ENCODE measurements around the gene CRYBA4.

CRYBA4 gene

DNA sequence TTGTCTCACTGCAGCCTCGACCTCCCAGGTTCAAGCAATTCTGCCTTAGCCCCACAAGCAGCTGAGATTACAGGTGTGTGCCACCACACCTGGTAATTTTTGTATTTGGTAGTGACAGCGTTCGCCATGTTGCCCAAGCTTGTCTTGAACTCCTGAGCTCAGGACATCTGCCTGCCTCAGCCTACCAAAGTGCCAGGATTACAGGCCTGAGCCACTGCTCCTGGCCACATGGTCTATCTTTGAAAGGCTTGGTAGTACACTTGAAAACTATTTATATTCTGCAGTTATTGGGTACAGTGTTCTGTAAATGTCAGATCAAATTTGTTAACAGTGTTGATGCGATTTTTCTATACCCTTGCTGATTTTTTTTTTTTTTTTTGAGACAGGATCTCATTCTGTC is 9.5 kb downstream of the CRYBA4 start:
- no peak for DNase-seq

DNA sequence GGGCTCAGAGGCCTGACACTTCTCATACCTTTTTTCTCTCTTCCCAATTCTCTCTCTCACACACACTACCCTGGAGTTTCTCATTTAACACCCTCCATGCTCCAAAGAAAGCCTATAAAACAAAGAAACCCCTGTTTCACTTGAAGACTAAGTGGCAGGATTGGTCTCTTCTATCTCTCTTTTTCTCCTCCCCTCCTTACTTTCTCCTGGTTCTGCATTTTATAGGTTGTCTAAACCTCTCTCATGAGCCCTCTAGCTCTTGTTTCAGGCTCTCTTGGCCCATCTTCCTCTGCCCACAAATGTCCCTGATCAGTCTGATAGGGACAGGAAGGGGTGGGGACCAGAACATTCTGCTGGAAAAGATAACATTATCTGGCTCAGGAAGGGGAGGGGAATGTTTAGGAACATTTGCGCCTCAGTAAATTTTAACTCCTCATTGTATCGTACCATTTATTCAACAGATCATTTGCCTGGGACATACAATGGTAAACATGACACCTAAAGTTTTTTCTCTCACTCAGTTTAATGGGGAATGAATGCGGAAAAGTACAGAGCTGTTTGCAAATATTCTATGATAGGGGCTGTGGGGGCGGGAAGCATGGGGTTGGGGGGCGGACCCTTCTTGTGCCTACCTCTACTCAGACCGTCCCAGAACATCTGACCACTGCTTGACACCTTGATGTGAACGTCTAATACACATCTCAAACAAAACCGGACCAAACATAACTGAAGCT is 10.8 kb downstream of the CRYBA4 start:
- no peak for DNase-seq

DNA sequence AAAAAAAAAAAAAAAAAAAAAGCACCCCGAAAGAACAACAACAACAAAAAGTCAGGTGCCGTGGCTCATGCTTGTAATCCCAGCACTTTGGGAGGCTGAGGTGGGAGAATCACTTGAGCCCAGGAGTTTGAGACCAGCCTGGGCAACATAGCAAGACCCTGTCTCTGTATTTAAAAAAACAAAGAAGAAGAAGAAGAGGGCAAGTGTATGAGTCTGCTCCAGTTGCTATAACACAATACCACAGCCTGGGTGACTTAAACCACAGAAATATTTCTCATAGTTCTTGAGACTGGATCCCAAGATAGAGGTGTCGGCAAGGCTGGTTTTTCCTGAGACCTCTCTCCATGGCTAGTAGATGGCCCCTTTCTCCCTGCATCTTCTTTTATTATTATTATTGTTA is 12.4 kb downstream of the CRYBA4 start:
- no peak for DNase-seq

DNA sequence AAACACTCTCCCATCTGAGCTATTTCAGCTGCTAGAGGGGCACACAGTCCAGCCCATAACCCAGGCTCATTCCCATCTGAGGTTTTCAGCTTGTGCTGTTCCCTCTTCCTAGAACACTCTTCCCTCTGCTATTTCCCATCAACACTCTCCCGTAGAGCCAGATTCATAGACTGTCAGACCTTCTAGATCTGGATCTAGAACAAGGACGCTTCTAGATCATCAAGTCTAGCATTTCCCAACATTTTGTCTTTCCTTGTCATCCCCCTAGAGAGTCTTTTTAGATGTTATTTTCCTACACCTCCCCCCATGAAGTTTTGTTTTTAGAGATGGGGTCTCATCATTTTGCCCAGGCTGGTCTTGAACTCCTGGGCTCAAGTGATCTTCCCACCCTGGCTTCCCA is 13.4 kb downstream of the CRYBA4 start:
- no peak for DNase-seq

DNA sequence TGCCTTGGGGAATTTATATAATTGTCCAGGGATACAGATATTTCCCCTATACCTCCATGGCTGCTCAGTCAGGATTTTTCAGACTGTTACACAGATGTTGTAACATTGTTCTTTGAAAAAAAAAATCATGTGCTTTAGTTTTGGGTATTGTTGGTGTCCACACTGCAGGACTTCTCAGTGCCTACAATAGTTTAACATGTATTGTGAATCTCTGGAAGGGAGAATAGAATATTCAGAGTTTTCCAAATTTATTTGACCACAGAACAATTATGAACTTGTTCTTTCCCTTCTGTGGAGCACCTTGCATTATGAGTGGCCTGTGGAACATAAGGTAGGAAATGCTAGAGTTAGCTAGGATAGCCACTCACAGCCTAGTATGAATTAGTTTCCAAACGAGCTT is 14.5 kb downstream of the CRYBA4 start:
- DNase-seq: no peak

DNA sequence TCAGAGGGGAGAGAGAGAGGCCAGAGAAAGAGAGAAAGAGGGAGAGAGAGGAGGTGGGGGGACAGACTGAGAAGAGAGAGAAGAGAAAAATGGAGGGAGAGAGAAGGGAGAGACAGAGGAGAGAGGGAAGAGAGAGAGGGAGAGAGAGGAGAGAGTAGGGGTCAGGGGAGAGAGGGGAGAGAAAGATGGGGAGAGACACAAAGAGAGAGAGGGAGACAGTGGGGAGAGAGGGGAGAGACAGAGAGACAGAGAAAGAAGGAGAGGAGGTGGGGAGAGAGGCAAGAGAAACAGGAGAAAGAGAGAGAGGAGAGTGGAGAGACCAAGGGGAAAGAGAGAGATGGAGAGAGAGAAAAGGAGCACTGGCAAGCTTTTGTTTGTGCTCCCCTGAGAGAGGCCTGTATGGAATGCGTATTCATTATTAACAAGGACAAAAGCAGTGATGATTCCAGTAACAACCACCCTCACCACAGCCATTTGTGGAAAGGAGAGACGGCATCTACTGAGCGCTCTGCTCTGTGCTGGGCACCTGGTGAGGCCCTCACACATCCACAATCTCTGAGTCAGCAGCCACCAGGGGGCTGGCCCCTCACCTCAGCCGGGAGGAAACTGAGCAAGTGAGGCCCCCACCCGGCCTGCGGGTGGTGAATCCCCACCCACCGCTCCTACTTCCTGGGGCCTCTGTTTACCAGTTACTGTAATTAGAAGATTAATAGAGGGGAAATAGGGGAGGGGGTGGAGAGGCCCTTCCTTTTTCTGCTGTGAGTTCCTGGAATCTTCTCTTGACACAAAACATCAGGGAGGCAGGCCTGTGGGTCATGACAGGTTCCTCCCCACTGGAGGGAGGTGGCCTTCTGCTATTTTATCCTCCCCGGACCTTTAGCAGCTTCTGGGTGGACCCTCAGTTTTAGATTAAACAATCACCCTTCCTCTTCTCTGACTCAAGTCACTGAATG is 21.0 kb downstream of the CRYBA4 start:
- DNase-seq: peak; percentile 78

DNA sequence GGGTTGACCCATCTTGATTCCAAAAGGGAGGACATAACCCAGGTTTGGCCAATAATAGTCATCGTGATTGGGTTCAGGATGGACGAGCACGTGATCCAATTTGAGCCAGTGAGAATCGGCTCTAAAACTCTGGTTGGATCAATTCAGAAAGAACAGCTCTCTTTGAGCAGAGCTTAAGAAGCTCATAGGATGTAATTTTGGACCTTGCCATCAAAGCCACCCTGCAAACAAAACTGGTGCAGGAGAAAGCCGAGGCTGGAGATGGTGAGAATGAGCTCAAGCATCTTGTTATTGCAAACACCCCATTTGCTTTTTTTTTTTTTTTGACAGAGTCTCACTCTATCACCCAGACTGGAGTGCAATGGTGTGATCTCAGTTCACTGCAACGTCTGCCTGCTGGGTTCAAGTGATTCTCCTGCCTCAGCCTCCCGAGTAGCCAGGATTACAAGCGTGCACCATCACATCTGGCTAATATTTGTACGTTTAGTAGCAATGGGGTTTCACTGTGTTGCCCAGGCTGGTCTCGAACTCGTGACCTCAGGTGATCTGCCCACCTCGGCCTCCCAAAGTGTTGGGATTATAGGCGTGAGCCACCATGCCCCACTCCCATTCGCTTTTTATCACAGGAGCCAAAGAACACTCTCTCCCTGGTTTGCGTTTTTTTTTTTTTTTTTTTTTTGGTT is 21.8 kb downstream of the CRYBA4 start:
- DNase-seq: no peak

DNA sequence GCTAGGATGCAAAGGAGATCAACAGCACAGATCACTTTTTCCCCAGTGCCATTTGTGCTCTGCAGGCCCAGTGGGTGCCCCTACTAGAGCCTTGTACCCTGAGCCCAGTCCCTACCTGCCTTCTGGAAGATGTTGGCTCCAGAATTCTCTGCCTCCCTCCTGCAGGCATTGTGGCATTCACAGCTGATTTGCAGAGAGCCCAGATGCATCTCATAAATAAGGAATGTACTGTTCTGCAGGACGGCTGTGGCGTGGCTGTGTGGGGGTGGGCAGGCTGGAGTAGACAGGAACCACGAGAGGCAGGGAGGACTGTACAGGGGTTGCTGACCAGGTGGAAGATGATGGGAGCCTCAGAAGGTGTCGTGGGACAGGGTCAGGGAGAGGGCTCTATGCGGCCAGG is 24.4 kb downstream of the CRYBA4 start:
- DNase-seq: no peak

DNA sequence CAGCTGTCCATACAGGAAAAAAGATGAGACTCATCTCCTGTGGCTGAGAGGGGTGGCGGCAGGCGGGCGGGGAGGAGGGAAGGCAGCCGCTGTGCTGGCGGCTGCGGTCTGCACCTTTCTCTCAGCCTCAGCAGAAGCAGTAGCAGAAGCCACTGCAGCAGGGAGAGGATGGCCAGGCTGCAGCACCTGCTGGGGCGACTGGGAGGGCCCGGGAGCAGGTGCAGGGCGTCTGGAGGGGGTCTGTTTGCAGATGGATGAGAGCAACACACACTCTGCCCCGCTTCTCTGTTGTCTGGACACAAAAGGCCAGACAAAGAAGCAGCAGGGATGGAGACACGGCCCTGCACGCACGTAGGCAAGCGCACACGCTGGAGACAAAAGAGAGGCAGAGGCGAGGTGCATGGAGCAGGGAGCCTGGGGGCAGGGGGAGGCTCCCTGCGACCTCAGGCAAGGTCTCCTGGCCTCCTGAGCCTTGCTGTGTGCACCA is 26.3 kb downstream of the CRYBA4 start:
- peak; percentile 58 for DNase-seq

DNA sequence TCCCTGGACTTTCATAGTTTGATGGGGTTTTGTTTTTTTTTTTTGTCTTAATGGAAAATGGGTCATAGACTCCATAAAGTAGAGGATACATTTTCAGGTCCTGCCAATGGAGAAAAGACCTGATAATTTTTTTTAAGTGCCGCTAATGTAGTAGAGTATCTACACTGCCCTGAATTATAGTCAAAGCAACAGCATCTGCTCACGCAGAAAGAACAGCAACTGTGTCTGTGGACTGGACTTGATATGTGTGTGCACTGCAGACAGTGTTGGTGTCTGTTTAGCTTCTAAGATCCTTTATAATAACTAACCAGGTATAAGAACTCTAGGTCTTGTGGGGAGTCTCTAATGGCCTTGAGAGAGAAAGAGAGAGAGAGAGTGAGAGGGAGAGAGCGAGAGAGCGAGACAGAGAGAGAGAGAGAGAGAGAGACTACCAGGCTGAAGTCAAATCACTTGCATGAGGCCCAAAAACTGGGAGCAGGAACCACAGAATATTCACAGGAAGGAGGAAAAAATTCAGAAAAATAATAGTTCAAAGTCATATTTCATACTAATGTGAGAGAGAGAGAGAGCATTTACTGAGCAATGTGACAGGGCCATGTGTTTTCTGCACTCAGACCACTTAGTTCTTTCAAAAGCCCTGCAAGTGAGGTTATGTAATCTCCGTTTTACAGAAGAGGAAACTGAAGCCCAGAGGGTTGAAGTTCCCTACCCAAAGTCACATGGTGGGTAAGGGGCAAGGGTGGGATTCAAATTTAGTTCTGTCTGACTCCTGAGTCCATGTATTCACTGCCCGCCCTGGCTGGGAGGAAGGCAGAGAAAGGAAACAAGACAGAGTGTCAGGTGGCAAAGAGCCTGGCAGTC is 27.0 kb downstream of the CRYBA4 start:
- DNase-seq: no peak

DNA sequence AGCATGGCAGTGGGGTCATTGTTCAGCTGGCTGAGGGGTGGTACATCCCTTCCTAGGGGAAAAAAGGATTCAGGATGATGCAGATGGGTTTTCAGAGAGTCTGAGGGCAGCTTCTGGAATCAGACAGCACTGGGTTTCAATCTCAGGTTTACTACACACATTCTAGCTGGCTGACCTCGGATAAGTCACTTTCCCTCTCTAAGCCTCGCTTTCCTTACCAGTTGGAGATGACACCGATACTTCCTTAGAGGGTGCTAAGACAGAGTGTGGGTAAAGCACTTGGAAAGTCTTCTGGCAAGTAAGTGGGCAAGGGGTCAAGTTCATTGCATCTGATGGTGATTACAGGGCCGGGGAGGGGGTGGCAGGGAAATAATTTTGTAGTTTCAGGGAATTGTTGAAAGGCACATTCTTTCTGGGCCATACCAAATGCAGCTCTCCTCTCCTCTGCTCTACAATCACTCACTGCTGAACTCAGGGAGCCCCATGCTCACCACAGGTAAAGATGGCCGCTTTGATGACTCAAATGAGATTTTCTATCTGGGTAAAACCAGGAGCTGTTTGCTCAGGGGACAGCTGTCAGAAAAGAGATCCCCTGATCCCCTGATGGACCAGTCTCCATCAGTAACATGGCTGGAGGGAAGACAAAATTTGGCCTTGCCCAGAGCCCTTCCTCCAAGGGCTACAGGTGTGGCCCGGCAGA is 29.1 kb downstream of the CRYBA4 start:
- DNase-seq: no peak

DNA sequence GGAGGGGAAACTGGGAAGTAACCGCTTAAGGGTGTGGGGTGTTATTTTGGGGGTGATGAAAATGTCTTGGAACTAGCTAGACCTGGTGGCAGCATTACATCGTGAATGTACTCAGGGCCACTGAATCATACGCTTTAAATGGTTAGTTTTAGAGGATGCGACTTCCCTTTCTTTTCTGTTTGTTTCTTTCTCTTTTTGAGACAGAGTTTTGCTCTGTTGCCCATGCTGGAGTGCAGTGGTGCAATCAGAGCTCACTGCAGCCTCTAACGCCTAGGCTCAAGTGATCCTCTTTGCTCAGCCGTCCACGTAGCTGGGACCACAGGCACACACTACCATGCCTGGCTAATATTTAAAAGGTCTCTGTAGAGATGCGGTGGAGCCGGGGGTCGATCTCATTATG is 30.1 kb downstream of the CRYBA4 start:
- DNase-seq: no peak

DNA sequence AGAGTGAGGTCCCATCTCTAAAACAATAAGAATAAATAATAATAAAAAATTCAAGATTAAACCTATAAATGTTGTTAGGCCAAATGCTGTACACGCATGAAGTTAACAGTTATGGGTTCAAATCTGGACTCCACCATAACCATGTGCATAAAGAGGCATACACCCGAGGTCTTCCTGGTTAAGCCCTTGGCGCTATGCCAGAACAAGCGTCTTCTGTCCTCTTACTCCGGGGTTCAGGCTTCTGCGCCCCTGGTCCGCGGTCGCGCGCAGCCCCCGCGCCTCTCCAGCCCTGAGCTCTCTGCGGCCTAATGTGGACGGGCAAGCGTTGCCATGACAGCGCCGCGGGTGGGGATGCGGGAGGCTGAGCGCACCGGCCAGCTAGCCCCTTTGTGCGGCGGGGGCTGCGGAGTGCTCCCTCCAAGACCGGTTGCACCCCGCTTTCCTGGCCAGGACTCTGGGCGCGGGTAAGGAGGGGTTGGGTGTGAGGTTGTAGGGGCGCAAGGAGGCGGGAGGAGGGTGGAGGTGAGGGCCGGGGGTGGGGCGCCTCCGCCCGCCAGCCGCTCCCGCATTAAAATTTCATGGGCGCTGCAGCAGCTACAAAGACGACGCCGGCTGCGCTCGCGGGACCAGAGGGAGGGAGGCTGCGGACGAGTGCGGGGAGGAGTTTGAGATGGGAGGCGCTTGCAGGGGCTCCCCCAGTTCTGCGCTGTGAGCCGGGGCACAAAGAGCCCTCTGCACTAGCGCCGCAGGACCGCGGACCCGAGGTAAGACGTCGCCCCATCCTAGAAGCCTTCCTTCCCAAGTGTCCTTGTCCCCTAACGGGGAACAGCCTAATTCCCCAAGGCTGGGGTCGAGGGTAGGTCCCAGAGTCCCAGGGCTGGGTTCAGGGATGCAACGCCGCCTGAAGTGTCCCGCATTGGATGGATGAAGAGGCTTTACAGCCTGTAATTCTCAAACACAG is 35.4 kb downstream of the CRYBA4 start, which contains the start of gene MIAT:
TSS of gene MIAT (plus strand) at position 698 of the 961 bp plus-strand sequence.
- DNase-seq: peak; percentile 71

DNA sequence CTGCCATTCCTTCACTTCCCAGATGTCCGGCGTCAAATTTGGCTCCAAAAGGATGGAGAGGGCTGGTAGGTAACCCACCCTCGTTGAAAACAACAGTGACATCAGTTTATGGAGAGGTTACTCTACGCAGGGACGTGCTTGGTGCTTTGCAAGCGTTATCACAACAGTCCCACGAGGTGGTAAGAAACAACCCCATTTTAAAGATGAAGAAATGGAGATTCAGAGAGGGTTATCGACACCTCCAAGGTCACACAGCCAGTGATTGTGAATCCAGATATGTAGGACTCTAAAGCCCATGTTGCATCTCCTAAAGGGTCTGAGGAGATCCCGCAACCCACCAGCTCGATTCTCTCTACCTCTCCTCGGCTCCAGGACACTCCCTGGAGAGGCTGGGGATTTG is 36.4 kb downstream of the CRYBA4 start:
- DNase-seq: no peak

DNA sequence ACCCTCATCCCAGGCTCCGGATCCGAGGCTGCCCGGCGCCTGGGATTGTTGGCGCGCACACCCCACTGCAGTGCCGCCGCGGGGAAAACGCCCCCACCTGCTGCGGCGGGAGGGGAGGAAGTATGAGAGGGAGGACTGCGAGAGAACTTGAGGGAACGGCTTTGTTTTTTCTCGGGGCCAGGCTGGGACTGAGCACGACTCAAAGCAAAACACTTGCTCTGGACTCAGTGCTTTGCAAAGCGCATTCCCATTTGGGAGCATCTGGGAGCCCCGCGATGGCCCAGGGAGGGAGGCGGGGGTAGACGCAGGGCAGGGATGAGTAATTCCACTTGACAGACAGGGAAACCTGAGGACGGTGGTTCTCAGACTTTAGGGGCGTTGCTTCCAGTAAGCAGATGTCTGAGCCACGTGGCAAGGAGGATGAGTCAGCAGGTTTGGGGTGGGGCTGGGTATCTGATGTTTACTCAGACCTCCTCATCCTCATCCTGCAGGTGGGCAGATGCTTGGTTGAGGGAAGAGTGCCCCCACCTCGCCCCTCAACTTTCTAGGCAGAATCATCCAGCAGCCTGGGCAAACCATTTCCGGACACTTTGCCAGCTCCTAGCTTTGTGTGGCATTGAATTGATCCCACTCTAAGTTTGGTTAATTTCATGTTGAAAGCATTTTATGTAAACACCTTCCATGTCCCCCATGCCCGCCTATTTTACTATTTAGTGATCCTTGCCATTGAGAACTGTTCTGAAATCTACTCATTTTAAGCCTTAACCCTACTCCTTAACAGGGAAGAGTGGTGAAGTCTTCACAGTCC is 37.1 kb downstream of the CRYBA4 start:
- DNase-seq: peak; percentile 73

DNA sequence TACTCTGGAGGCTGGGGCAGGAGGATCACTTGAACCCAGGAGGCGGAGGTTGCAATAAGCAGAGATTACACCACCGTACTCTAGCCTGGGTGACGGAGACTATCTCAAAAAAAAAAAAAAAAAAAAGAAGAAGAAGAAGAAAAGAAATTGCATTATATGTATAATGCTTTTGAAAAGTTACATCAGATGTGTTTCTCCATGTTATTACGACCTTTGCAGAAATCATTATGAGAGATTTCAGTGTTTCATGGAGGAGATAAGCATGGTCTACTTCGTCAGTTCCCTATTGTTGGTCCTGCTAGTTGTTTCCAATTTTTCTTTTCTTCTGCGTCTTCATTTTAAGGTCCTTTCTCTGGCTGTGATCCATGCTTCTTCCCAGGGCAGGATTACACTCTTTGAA is 38.6 kb downstream of the CRYBA4 start:
- no peak for DNase-seq

DNA sequence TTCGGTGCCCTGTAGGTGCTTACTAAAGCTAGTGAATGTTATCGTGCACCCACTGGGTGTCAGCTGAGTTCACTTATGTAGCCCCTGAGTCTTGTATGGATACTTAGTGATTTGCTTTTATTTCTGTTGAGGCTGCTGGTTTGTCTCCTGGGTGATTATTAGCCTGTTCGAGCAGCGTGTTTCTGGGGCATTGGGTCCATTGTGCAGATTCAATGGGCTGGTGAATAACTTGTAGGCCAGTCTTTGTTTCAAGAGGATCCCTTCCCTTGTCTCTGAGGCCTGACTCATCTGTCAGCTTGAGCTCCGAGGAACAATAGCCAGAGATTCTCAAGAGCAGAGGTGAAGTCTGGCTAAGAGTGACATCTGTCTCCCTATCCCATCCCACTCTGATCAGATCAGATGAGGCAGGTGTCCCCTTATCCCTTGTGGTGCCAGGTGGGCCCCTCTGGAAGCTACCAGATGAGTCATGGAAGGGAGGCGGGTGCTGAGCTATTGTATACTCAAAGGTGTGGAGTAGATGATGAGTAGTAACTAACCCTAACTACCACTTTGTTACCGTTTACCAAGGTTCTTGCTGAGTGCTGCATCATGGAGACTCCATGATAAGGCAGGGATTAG is 39.3 kb downstream of the CRYBA4 start:
- no peak for DNase-seq

DNA sequence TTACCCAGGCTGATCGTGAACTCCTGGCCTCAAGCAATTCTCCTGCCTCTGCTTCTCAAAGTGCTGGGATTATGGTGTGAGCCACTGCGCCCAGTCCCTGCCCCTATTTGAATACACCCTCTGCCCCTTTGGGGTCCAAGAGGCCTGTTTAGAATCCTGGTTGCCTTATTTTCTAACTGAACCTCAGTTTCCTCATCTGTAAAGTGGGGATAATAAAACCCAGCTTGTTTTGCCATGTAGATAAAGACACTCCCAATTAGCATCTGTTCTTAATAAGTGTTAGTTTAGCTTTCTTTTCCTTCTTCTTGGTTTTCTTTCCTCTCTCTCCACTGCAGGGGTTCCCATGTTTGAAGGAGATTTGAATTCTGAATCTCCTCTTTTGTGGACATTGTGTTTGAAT is 40.4 kb downstream of the CRYBA4 start:
- DNase-seq: no peak

DNA sequence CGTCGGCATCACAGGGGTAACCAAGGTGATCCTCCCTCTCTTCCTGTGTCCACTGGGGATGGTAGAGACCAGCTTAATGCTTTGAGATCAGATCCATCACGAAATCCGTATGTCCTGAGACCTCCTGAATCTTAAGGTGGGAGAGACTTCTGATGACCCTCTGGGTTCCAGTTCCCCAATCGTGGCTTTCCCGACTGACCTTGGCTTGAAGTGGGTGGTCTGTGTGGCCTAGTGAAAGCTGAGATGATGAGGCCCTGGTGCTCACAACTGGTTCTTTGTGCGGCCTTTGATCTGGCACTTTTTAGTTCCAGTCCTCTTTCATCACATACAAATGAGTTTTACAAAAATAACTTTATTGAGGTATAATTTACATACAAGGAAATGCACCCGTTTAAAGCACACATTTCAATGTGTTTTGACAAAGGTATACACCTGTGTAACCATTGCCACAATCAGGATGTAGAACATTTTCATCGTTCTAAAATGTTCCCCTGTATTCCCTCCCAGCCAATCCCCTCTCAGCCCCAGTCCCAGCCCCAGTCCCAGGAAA is 41.7 kb downstream of the CRYBA4 start:
- DNase-seq: no peak

All from activated T-cell treated with anti-CD3 and anti-CD28 coated beads, Interleukin-2, amount 50 U/mL, for 1 hour (primary cell).